Activated CD4-positive, CD25-positive, alpha-beta regulatory T cell treated with anti-CD3 and anti-CD28 coated beads, Interleukin-2, amount 50 U/mL, for 16 hours (primary cell): ENCODE results near the gene HSPA9.
"Not testable (repeated sequence)": the region's sequence is repeated elsewhere in the genome, so short reads cannot be mapped to it uniquely, and the experiment has no call there.

Experiments
- DNase-seq: peaks from one replicate; pipeline ENCODE4 v3.0.0-alpha.2; 2020; ENCODE audit warnings: low read depth, low spot score

The HSPA9 gene

GRCh38 chr5:138533973-138534941, 40.9 kb downstream of the HSPA9 start:
- DNase-seq: no peak

GRCh38 chr5:138529812-138530211, 45.4 kb downstream of the HSPA9 start:
- no peak for DNase-seq

- DNase-seq: no peak
These were observed 46.3 kb downstream of the HSPA9 start for GRCh38 chr5:138528744-138529469.

GRCh38 chr5:138528208-138528607, 47.0 kb downstream of the HSPA9 start:
- no peak for DNase-seq

GRCh38 chr5:138527170-138527569, 48.0 kb downstream of the HSPA9 start:
- DNase-seq: no peak

GRCh38 chr5:138523406-138523805, 51.8 kb downstream of the HSPA9 start:
- no peak for DNase-seq

- no peak for DNase-seq
These were observed 54.2 kb downstream of the HSPA9 start for GRCh38 chr5:138520971-138521370.

GRCh38 chr5:138517437-138517836, 57.8 kb downstream of the HSPA9 start:
- no peak for DNase-seq

GRCh38 chr5:138515556-138516245, 59.5 kb downstream of the HSPA9 start:
- no peak for DNase-seq

GRCh38 chr5:138514021-138514420, 61.2 kb downstream of the HSPA9 start:
- DNase-seq: no peak

GRCh38 chr5:138508958-138509357, 66.2 kb downstream of the HSPA9 start:
- DNase-seq: no peak

GRCh38 chr5:138507485-138507884, 67.7 kb downstream of the HSPA9 start:
- DNase-seq: not testable (repeated sequence)

GRCh38 chr5:138506370-138507306, 68.6 kb downstream of the HSPA9 start:
- DNase-seq: no peak

GRCh38 chr5:138504799-138505198, 70.4 kb downstream of the HSPA9 start:
- no peak for DNase-seq
